HEK293T (cell line): ENCODE results near the gene STAC.

Experiments
- CTCF ChIA-PET: fragments of 350-600 bp; formaldehyde crosslinking; extraction: SDS; loops from one replicate; lab custom pipeline; 2021; ENCODE audit warnings: antibody characterized with exemption, inconsistent platforms; lab: Yijun Ruan, JAX
- POLR2A ChIA-PET: fragments of 350-600 bp; formaldehyde crosslinking; extraction: SDS; loops from one replicate; lab custom pipeline; 2020; ENCODE audit warnings: antibody characterized with exemption, inconsistent platforms; lab: Yijun Ruan, JAX
- DNase-seq: peaks from one replicate; pipeline ENCODE4 v3.0.0; 2012; ENCODE audit warnings: mixed read lengths; ENCODE audit errors: extremely low spot score
- ARNT ChIP-seq: fragments of 450-650 bp; IDR thresholded peaks from 2 replicates; pipeline ENCODE4 v1.6.1; 2017; ENCODE audit warnings: mild to moderate bottlenecking
- BHLHE40 ChIP-seq: fragments of 450-650 bp; IDR thresholded peaks from 2 replicates; pipeline ENCODE4 v1.6.1; 2016; ENCODE audit warnings: mild to moderate bottlenecking, moderate library complexity, borderline replicate concordance
- CTBP1 ChIP-seq: fragments of 450-650 bp; IDR thresholded peaks from 2 replicates; pipeline ENCODE4 v1.6.1; 2016; ENCODE audit warnings: borderline replicate concordance
- ELF4 ChIP-seq: fragments of 450-650 bp; IDR thresholded peaks from 2 replicates; pipeline ENCODE4 v1.6.1; 2017; ENCODE audit warnings: antibody characterized with exemption
- FOXA1 ChIP-seq: fragments of 450-650 bp; IDR thresholded peaks from 2 replicates; pipeline ENCODE4 v1.6.1; 2016; ENCODE audit warnings: mild to moderate bottlenecking
- FOXK2 ChIP-seq: fragments of 450-650 bp; IDR thresholded peaks from 2 replicates; pipeline ENCODE4 v1.6.1; 2016; ENCODE audit warnings: mild to moderate bottlenecking
- FOXM1 ChIP-seq: fragments of 450-650 bp; IDR thresholded peaks from 2 replicates; pipeline ENCODE4 v1.6.1; 2017; ENCODE audit warnings: mild to moderate bottlenecking, borderline replicate concordance
- HDGF ChIP-seq: fragments of 450-650 bp; IDR thresholded peaks from 2 replicates; pipeline ENCODE4 v1.6.1; 2017; ENCODE audit warnings: antibody characterized with exemption, borderline replicate concordance
- L3MBTL2 ChIP-seq: fragments of 450-650 bp; conservative IDR thresholded peaks from 2 replicates; pipeline ENCODE4 v1.6.1; 2016; ENCODE audit warnings: mild to moderate bottlenecking
- LEF1 ChIP-seq: fragments of 450-650 bp; IDR thresholded peaks from 2 replicates; pipeline ENCODE4 v1.6.1; 2017; ENCODE audit warnings: mild to moderate bottlenecking, borderline replicate concordance
- NFRKB ChIP-seq: fragments of 450-650 bp; IDR thresholded peaks from 2 replicates; pipeline ENCODE4 v1.6.1; 2016; ENCODE audit warnings: mild to moderate bottlenecking, moderate library complexity
- PKNOX1 ChIP-seq: fragments of 450-650 bp; IDR thresholded peaks from 2 replicates; pipeline ENCODE4 v1.6.1; 2016
- SP1 ChIP-seq: fragments of 450-650 bp; IDR thresholded peaks from 2 replicates; pipeline ENCODE4 v1.6.1; 2017
- SUZ12 ChIP-seq: fragments of 450-650 bp; IDR thresholded peaks from 2 replicates; pipeline ENCODE4 v1.6.1; 2016; ENCODE audit warnings: mild to moderate bottlenecking
- TARDBP ChIP-seq: fragments of 450-650 bp; IDR thresholded peaks from 2 replicates; pipeline ENCODE4 v1.6.1; 2016
- ZNF384 ChIP-seq: fragments of 450-650 bp; IDR thresholded peaks from 2 replicates; pipeline ENCODE4 v1.6.1; 2016

Gene STAC

GRCh38 chr3:36482880-36483279 is 102.6 kb downstream of the STAC start:
- CTCF ChIA-PET, result no interaction called here
- POLR2A ChIA-PET, result no interaction called here
- no peak for DNase-seq
- TF ChIP-seq L3MBTL2, result no peak
- no peak for TF ChIP-seq ELF4
- TF ChIP-seq FOXM1, result no peak
- TF ChIP-seq NFRKB, result no peak
- no peak for TF ChIP-seq CTBP1
- no peak for TF ChIP-seq ZNF384
- TF ChIP-seq SUZ12, result no peak
- no peak for TF ChIP-seq LEF1
- no peak for TF ChIP-seq PKNOX1
- TF ChIP-seq HDGF, result no peak
- no peak for TF ChIP-seq FOXK2
- no peak for TF ChIP-seq FOXA1
- no peak for TF ChIP-seq TARDBP
- no peak for TF ChIP-seq ARNT
- no peak for TF ChIP-seq BHLHE40

DNA sequence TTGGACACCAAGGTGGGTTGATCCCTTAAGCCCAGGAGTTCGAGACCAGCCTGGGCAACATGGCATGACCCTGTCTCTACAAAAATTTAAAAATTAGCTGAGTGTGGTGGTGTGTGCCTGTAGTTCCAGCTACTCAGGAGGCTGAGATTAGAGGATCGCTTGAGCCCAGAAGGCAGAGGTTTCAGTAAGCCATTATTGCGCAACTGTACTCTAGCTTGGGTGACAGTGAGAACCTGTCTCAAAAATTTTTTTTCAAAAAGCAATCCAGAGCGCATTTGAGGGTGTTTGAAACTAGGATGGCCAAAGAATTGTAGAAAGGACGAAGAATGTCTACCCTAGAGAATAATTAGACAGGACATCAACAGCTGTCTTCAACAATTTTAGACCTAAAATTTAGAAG is 103.4 kb downstream of the STAC start:
- TF ChIP-seq BHLHE40 (no peak), TARDBP (no peak), HDGF (no peak), NFRKB (no peak), ELF4 (no peak), FOXM1 (no peak), ZNF384 (no peak)
- ChIA-PET CTCF (no interaction called here), POLR2A (no interaction called here)
- DNase-seq, result no peak

DNA sequence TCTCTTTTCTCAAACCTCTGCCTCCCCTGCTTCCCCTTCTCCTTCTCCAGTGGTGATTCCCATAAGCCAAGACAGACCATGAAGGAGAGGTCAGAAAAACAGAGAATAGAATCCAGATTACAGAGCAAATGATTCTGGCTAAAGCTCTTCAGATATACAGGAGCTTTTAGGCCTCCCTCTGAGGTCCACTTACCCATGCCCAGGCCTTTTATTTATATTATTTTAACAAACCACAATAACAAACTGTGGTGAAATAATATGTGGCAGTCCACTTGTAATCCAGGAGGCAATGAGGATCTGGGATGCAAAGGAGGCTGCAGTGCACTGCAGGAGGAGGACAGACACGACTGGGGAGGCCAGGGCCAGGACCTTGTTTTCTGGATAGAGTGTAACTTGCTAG is 104.1 kb downstream of the STAC start:
- TF ChIP-seq SUZ12 (no peak), ARNT (no peak), L3MBTL2 (no peak), TARDBP (no peak), FOXK2 (no peak), NFRKB (no peak), ZNF384 (no peak), BHLHE40 (no peak), SP1 (no peak)
- ChIA-PET POLR2A (no interaction called here), CTCF (no interaction called here)
- DNase-seq, result no peak

GRCh38 chr3:36486009-36486795 is 105.9 kb downstream of the STAC start:
- DNase-seq, result no peak
- ChIA-PET CTCF (no interaction called here), POLR2A (no interaction called here)
- no peak for TF ChIP-seq CTBP1
- TF ChIP-seq FOXK2, result no peak
- TF ChIP-seq PKNOX1, result no peak
- no peak for TF ChIP-seq L3MBTL2
- TF ChIP-seq SP1, result no peak
- no peak for TF ChIP-seq ELF4
- no peak for TF ChIP-seq SUZ12
- TF ChIP-seq ZNF384, result no peak
- no peak for TF ChIP-seq HDGF
- no peak for TF ChIP-seq ARNT
- TF ChIP-seq TARDBP, result no peak
- no peak for TF ChIP-seq NFRKB

- CTCF ChIA-PET, result no interaction called here
- POLR2A ChIA-PET, result no interaction called here
- no peak for DNase-seq
- TF ChIP-seq CTBP1 (no peak), L3MBTL2 (no peak), NFRKB (no peak), LEF1 (no peak), BHLHE40 (no peak)
Measured at GRCh38 chr3:36487616-36488015, 107.3 kb downstream of the STAC start.

GRCh38 chr3:36488077-36488789 is 107.9 kb downstream of the STAC start:
- CTCF ChIA-PET, result no interaction called here
- POLR2A ChIA-PET, result no interaction called here
- DNase-seq, result no peak

More at GRCh38 chr3:36488077-36488789, 107.9 kb downstream of the STAC start:
- TF ChIP-seq BHLHE40 (no peak), ARNT (no peak), CTBP1 (no peak), NFRKB (no peak), HDGF (no peak), PKNOX1 (no peak), LEF1 (no peak), FOXA1 (no peak), L3MBTL2 (no peak), SUZ12 (no peak), FOXM1 (no peak), FOXK2 (no peak)
